IPS-18c (cell line): Measurements from ENCODE around the gene MAN2A1.

Experiments
- H3K4me3 ChIP-seq: 2 replicates; pipeline ENCODE4 v1.7.0; 2013; ENCODE audit warnings: low read depth, mild to moderate bottlenecking, low read length, moderate library complexity; ENCODE audit not compliant: insufficient read depth
- H3K9me3 ChIP-seq: one replicate; pipeline ENCODE4 v1.6.1; 2013; ENCODE audit warnings: mild to moderate bottlenecking, low read length, moderate library complexity; ENCODE audit not compliant: control insufficient read depth, insufficient read depth

The MAN2A1 gene

GRCh38 chr5:109695005-109695926 lies 5.5 kb downstream of the MAN2A1 start:
- no peak overlapping the region for H3K4me3 ChIP-seq
- peaks cover 2% of the 10 kb centered on the region for H3K9me3 ChIP-seq

- Histone ChIP-seq H3K4me3 (no peak overlapping the region), H3K9me3 (peaks cover 2% of the 10 kb centered on the region)
These were observed 7.6 kb downstream of the MAN2A1 start for GRCh38 chr5:109697339-109697738.

GRCh38 chr5:109700516-109701153 lies 10.9 kb downstream of the MAN2A1 start:
- Histone ChIP-seq H3K4me3 (no peak overlapping the region), H3K9me3 (peaks cover 2% of the 10 kb centered on the region)

GRCh38 chr5:109701252-109701651 lies 11.5 kb downstream of the MAN2A1 start:
- no peak overlapping the region for H3K4me3 ChIP-seq
- peaks cover 2% of the 10 kb centered on the region for H3K9me3 ChIP-seq

GRCh38 chr5:109701792-109702191 lies 12.1 kb downstream of the MAN2A1 start:
- Histone ChIP-seq H3K4me3 (no peak overlapping the region), H3K9me3 (no peaks in the 10 kb centered on the region)

- no peaks in the 10 kb centered on the region for H3K9me3 ChIP-seq
- no peak overlapping the region for H3K4me3 ChIP-seq
These were observed 13.4 kb downstream of the MAN2A1 start for GRCh38 chr5:109703166-109703565.

- no peak overlapping the region for H3K4me3 ChIP-seq
- no peaks in the 10 kb centered on the region for H3K9me3 ChIP-seq
These were observed 14.1 kb downstream of the MAN2A1 start for GRCh38 chr5:109703829-109704228.

- Histone ChIP-seq H3K9me3 (no peaks in the 10 kb centered on the region), H3K4me3 (no peak overlapping the region)
These were observed 14.7 kb downstream of the MAN2A1 start for GRCh38 chr5:109704282-109704952.

- Histone ChIP-seq H3K9me3 (no peaks in the 10 kb centered on the region), H3K4me3 (no peak overlapping the region)
These were observed 15.9 kb downstream of the MAN2A1 start for GRCh38 chr5:109705596-109705995.

GRCh38 chr5:109706095-109706494 lies 16.4 kb downstream of the MAN2A1 start:
- H3K9me3 ChIP-seq, result no peaks in the 10 kb centered on the region
- no peak overlapping the region for H3K4me3 ChIP-seq

GRCh38 chr5:109707531-109707930 lies 17.8 kb downstream of the MAN2A1 start:
- no peaks in the 10 kb centered on the region for H3K9me3 ChIP-seq
- H3K4me3 ChIP-seq, result no peak overlapping the region

GRCh38 chr5:109708813-109709212 lies 19.1 kb downstream of the MAN2A1 start:
- Histone ChIP-seq H3K9me3 (no peaks in the 10 kb centered on the region), H3K4me3 (no peak overlapping the region)

GRCh38 chr5:109709225-109709624 lies 19.5 kb downstream of the MAN2A1 start:
- H3K9me3 ChIP-seq, result no peaks in the 10 kb centered on the region
- H3K4me3 ChIP-seq, result no peak overlapping the region

GRCh38 chr5:109711673-109712072 lies 21.9 kb downstream of the MAN2A1 start:
- Histone ChIP-seq H3K4me3 (no peak overlapping the region), H3K9me3 (no peaks in the 10 kb centered on the region)

GRCh38 chr5:109713453-109713852 lies 23.7 kb downstream of the MAN2A1 start:
- no peaks in the 10 kb centered on the region for H3K9me3 ChIP-seq
- no peak overlapping the region for H3K4me3 ChIP-seq

- Histone ChIP-seq H3K4me3 (no peak overlapping the region), H3K9me3 (no peaks in the 10 kb centered on the region)
These were observed 24.9 kb downstream of the MAN2A1 start for GRCh38 chr5:109714592-109714991.

GRCh38 chr5:109718216-109718615 lies 28.5 kb downstream of the MAN2A1 start:
- no peak overlapping the region for H3K4me3 ChIP-seq
- no peaks in the 10 kb centered on the region for H3K9me3 ChIP-seq

GRCh38 chr5:109718632-109719031 lies 28.9 kb downstream of the MAN2A1 start:
- Histone ChIP-seq H3K4me3 (no peak overlapping the region), H3K9me3 (no peaks in the 10 kb centered on the region)
